ENCODE results near the gene GNB1L. TPM values are rescaled to one million over a fixed set of nuclear protein-coding genes. Genes with fewer than 3 reads are reported as not detected.

GNB1L gene
- total RNA-seq, 4 donors from 2014 or later = 4.3 to 7.6 (median 6.1) TPM

- no peak for ATAC-seq (ENCODE audit: low FRiP score)
- TF ChIP-seq CTCF (IDR thresholded peaks at IDR 0.05) = no peak
- DNase-seq (ENCODE audit: low spot score) = no peak
These were observed 33.6 kb upstream of the GNB1L start for GRCh38 chr22:19888131-19888746.

- no peak for TF ChIP-seq CTCF (IDR thresholded peaks at IDR 0.05)
- ATAC-seq (ENCODE audit: low FRiP score) (no peak), DNase-seq (ENCODE audit: low spot score) (no peak)
These were observed 32.7 kb upstream of the GNB1L start for GRCh38 chr22:19887256-19887985.

- no peak for DNase-seq (ENCODE audit: low spot score)
- ATAC-seq (ENCODE audit: low FRiP score) = no peak
- no peak for TF ChIP-seq CTCF (IDR thresholded peaks at IDR 0.05)
These were observed 32.1 kb upstream of the GNB1L start for GRCh38 chr22:19886605-19887255.

- ATAC-seq (ENCODE audit: low FRiP score) (no peak), DNase-seq (ENCODE audit: low spot score) (no peak)
- no peak for TF ChIP-seq CTCF (IDR thresholded peaks at IDR 0.05)
These were observed 31.3 kb upstream of the GNB1L start for GRCh38 chr22:19885841-19886592.

- ATAC-seq (ENCODE audit: low FRiP score) = no peak
- no peak for DNase-seq (ENCODE audit: low spot score)
- no peak for TF ChIP-seq CTCF (IDR thresholded peaks at IDR 0.05)
These were observed 30.5 kb upstream of the GNB1L start for GRCh38 chr22:19884954-19885751.
